ENCODE data around the gene KIFC3. TPM values are rescaled to one million over a fixed set of nuclear protein-coding genes. Genes with fewer than 3 reads are reported as not detected.

KIFC3 gene
- total and polyA plus RNA-seq, 2 donors (not counting 1 experiment from before 2014, with no cell fraction given), result 0.07 to 0.67 TPM

- ATAC-seq (ENCODE audit: low read depth) (no peak), DNase-seq (no peak)
- ChIA-PET POLR2A (no interaction called here), CTCF (no interaction called here)
- Histone ChIP-seq H4K20me1 (ENCODE audit: control insufficient read depth, insufficient read depth, low read length, poor library complexity, severe bottlenecking) (no peaks in the 10 kb centered on the region), H3K79me2 (ENCODE audit: control insufficient read depth, insufficient read depth, low read length) (no peaks in the 10 kb centered on the region), H3K27me3 (replicated peaks in 1 of 4; ENCODE audit: control extremely low read depth in 1 of 4, control insufficient read depth in 3 of 4, insufficient read depth in 4 of 4, low read length in 3 of 4) (no peaks in the 10 kb centered on the region), H3K9ac (ENCODE audit: low read length) (no peak overlapping the region), H2AFZ (ENCODE audit: insufficient read depth, low read depth, low read length, poor library complexity, severe bottlenecking) (no peak overlapping the region), H3K4me2 (replicated peaks; ENCODE audit: low read depth, low read length, poor library complexity, severe bottlenecking) (no peak overlapping the region), H3K4me1 (ENCODE audit: control insufficient read depth in 2 of 2, insufficient read depth in 2 of 2, low read length in 2 of 2) (peaks cover 0 to 8% of the 10 kb centered on the region in 2 donors), H3K9me3 (ENCODE audit: control extremely low read depth in 1 of 3, control insufficient read depth in 2 of 3, insufficient read depth in 1 of 3, low read length in 2 of 3) (peaks cover 0 to 4% (median 0%) of the 10 kb centered on the region in 3 donors), H3K4me3 (ENCODE audit: control extremely low read depth in 1 of 5, extremely low read depth in 1 of 5, insufficient read depth in 1 of 5, low read depth in 2 of 5, low read length in 4 of 5) (no peak overlapping the region), H3K27ac (ENCODE audit: low read length in 2 of 2) (no peak overlapping the region), H3K36me3 (replicated peaks in 1 of 2; ENCODE audit: control extremely low read depth in 1 of 2, control insufficient read depth in 1 of 2, extremely low read depth in 1 of 2, insufficient read depth in 2 of 2, low read length in 1 of 2) (no peaks in the 10 kb centered on the region)
- intact Hi-C loops (cut with micrococcal nuclease), result loop anchor here (10.0 kb wide), 1 partner anchor 154 kb away; no protein-coding TSS in a partner anchor
- Mint-ChIP-seq H3K4me3 (no peak overlapping the region), H3K9me3 (ENCODE audit: insufficient read depth) (no peaks in the 10 kb centered on the region), H3K4me1 (peaks cover 9% of the 10 kb centered on the region), H3K27ac (no peak overlapping the region), H3K27me3 (no peaks in the 10 kb centered on the region)
- no peak for TF ChIP-seq CTCF (IDR thresholded peaks at IDR 0.05)
- no peak for TF ChIP-seq EZH2 (IDR thresholded peaks at IDR 0.05; ENCODE audit: borderline replicate concordance, insufficient read depth, low read depth, low read length, poor library complexity, severe bottlenecking)
- WGBS (ENCODE audit: insufficient coverage), result 100% methylated on average over 1 of the region's 1 CpG
Observed at GRCh38 chr16:57729182-57729484, 73.2 kb downstream of the KIFC3 start.

- POLR2A ChIA-PET, result no interaction called here
- Histone ChIP-seq H3K27ac (ENCODE audit: low read length in 2 of 2) (no peak overlapping the region), H3K4me1 (ENCODE audit: control insufficient read depth in 2 of 2, insufficient read depth in 2 of 2, low read length in 2 of 2) (peaks cover 0 to 8% of the 10 kb centered on the region in 2 donors), H3K4me3 (ENCODE audit: control extremely low read depth in 1 of 5, extremely low read depth in 1 of 5, insufficient read depth in 1 of 5, low read depth in 2 of 5, low read length in 4 of 5) (no peak overlapping the region), H3K4me2 (replicated peaks; ENCODE audit: low read depth, low read length, poor library complexity, severe bottlenecking) (no peak overlapping the region), H2AFZ (ENCODE audit: insufficient read depth, low read depth, low read length, poor library complexity, severe bottlenecking) (no peak overlapping the region), H3K36me3 (replicated peaks in 1 of 2; ENCODE audit: control extremely low read depth in 1 of 2, control insufficient read depth in 1 of 2, extremely low read depth in 1 of 2, insufficient read depth in 2 of 2, low read length in 1 of 2) (no peaks in the 10 kb centered on the region), H3K27me3 (replicated peaks in 1 of 4; ENCODE audit: control extremely low read depth in 1 of 4, control insufficient read depth in 3 of 4, insufficient read depth in 4 of 4, low read length in 3 of 4) (no peaks in the 10 kb centered on the region), H3K9ac (ENCODE audit: low read length) (no peak overlapping the region), H4K20me1 (ENCODE audit: control insufficient read depth, insufficient read depth, low read length, poor library complexity, severe bottlenecking) (no peaks in the 10 kb centered on the region), H3K79me2 (ENCODE audit: control insufficient read depth, insufficient read depth, low read length) (no peaks in the 10 kb centered on the region), H3K9me3 (ENCODE audit: control extremely low read depth in 1 of 3, control insufficient read depth in 2 of 3, insufficient read depth in 1 of 3, low read length in 2 of 3) (peaks cover 0 to 4% (median 0%) of the 10 kb centered on the region in 3 donors)
- no peak overlapping the region for H3K4me3 Mint-ChIP-seq
- CTCF ChIA-PET, result no interaction called here
- DNase-seq (no peak), ATAC-seq (ENCODE audit: low read depth) (no peak)
- TF ChIP-seq EZH2 (IDR thresholded peaks at IDR 0.05; ENCODE audit: borderline replicate concordance, insufficient read depth, low read depth, low read length, poor library complexity, severe bottlenecking), result no peak
- no peak for TF ChIP-seq CTCF (IDR thresholded peaks at IDR 0.05)
- WGBS (ENCODE audit: insufficient coverage), result 95% methylated on average over 12 of the region's 14 CpGs
- H3K27me3 Mint-ChIP-seq, result no peaks in the 10 kb centered on the region
- intact Hi-C loops (cut with micrococcal nuclease), result loop anchor here (10.0 kb wide), 1 partner anchor 154 kb away; no protein-coding TSS in a partner anchor
- no peaks in the 10 kb centered on the region for H3K9me3 Mint-ChIP-seq (ENCODE audit: insufficient read depth)
- no peak overlapping the region for H3K27ac Mint-ChIP-seq
- peaks cover 8% of the 10 kb centered on the region for H3K4me1 Mint-ChIP-seq
Observed at GRCh38 chr16:57728336-57729181, 73.7 kb downstream of the KIFC3 start.
